ENCODE results near the gene NEDD9.

DNA sequence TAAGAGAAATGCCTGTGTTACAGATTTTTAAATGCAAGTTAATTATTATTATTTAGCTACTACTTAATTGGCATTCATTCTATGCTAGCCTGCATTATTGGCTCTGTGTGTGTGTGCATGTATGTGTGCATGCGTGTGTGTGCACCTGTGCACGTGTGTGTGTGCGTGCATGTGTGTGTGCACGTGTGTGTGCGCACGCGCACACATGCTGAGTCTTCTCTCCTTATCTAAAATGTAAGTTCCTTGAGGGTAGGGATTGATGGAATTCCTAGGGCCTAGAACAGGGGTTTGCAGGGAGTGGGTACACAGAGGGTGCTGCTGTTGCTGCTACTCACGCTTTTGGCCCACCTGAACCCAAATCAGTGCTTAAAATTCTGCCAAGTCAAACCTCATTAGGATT lies 43.8 kb upstream of the NEDD9 start:
- TF ChIP-seq, protein P1, sequence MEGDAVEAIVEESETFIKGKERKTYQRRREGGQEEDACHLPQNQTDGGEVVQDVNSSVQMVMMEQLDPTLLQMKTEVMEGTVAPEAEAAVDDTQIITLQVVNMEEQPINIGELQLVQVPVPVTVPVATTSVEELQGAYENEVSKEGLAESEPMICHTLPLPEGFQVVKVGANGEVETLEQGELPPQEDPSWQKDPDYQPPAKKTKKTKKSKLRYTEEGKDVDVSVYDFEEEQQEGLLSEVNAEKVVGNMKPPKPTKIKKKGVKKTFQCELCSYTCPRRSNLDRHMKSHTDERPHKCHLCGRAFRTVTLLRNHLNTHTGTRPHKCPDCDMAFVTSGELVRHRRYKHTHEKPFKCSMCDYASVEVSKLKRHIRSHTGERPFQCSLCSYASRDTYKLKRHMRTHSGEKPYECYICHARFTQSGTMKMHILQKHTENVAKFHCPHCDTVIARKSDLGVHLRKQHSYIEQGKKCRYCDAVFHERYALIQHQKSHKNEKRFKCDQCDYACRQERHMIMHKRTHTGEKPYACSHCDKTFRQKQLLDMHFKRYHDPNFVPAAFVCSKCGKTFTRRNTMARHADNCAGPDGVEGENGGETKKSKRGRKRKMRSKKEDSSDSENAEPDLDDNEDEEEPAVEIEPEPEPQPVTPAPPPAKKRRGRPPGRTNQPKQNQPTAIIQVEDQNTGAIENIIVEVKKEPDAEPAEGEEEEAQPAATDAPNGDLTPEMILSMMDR (IDR thresholded peaks at IDR 0.05; ENCODE audit: low read length): no peak
- no peak for TF ChIP-seq EZH2phosphoT487 (IDR thresholded peaks at IDR 0.05; ENCODE audit: low read length)

Measured in MM.1S (cell line).